ENCODE measurements around the gene STK25. TPM values are rescaled to one million over a fixed set of nuclear protein-coding genes. Genes with fewer than 3 reads are reported as not detected.

STK25 gene
- polyA plus RNA-seq, 1 donor (not counting 4 experiments of a cell fraction or from before 2014, with no cell fraction given): 242 TPM

GRCh38 chr2:241460631-241461030 lies 47.8 kb downstream of the STK25 start:
- Histone ChIP-seq H2AFZ (ENCODE audit: control insufficient read depth, low read length) (no peak overlapping the region), H3K9me3 (ENCODE audit: control insufficient read depth, low read depth, low read length) (no peaks in the 10 kb centered on the region), H3K9me1 (ENCODE audit: control insufficient read depth, extremely low read depth, insufficient read depth, low read length) (no peaks in the 10 kb centered on the region), H3K36me3 (ENCODE audit: control insufficient read depth in 2 of 2, extremely low read depth in 1 of 2, insufficient read depth in 2 of 2, low read length in 2 of 2) (no peaks in the 10 kb centered on the region), H3K27ac (ENCODE audit: control insufficient read depth, insufficient read depth, low read length) (no peak overlapping the region), H3K9ac (ENCODE audit: control insufficient read depth, extremely low read depth, insufficient read depth, low read length) (no peak overlapping the region), H3K79me2 (ENCODE audit: control insufficient read depth, insufficient read depth, low read length) (no peaks in the 10 kb centered on the region), H4K20me1 (ENCODE audit: control insufficient read depth, extremely low read depth, insufficient read depth, low read length) (no peaks in the 10 kb centered on the region), H3K4me3 (ENCODE audit: control insufficient read depth in 2 of 3, extremely low read depth in 1 of 3, insufficient read depth in 2 of 3, low read depth in 1 of 3, low read length in 3 of 3) (no peak overlapping the region), H3K27me3 (ENCODE audit: control insufficient read depth, extremely low read depth, insufficient read depth, low read length) (no peaks in the 10 kb centered on the region), H3K4me1 (ENCODE audit: control insufficient read depth, extremely low read depth, insufficient read depth, low read length) (no peaks in the 10 kb centered on the region), H3K4me2 (ENCODE audit: control insufficient read depth, extremely low read depth, insufficient read depth, low read depth, low read length) (no peak overlapping the region)
- TF ChIP-seq CTCF (optimal IDR thresholded peaks at IDR 0.05 in 1 of 3, IDR thresholded peaks at IDR 0.05 in 1 of 3, conservative IDR thresholded peaks at IDR 0.05 in 1 of 3; ENCODE audit: extremely low read depth in 1 of 3, insufficient read depth in 2 of 3, low read length in 3 of 3) (no peak), EZH2 (IDR thresholded peaks at IDR 0.05; ENCODE audit: low read length) (no peak)
- DNase-seq (ENCODE audit: low read depth, low spot score) (no peak), FAIRE-seq (no peak)
- dilution Hi-C loops (cut with MboI; ENCODE audit: extremely low pct_ligation_motif_present, low sequenced_read_pairs): no loop called here

GRCh38 chr2:241459520-241459919 lies 48.9 kb downstream of the STK25 start:
- TF ChIP-seq EZH2 (IDR thresholded peaks at IDR 0.05; ENCODE audit: low read length): no peak
- Histone ChIP-seq H4K20me1 (ENCODE audit: control insufficient read depth, extremely low read depth, insufficient read depth, low read length) (no peaks in the 10 kb centered on the region), H2AFZ (ENCODE audit: control insufficient read depth, low read length) (no peak overlapping the region), H3K27me3 (ENCODE audit: control insufficient read depth, extremely low read depth, insufficient read depth, low read length) (no peaks in the 10 kb centered on the region), H3K79me2 (ENCODE audit: control insufficient read depth, insufficient read depth, low read length) (no peaks in the 10 kb centered on the region), H3K9me3 (ENCODE audit: control insufficient read depth, low read depth, low read length) (no peaks in the 10 kb centered on the region), H3K9ac (ENCODE audit: control insufficient read depth, extremely low read depth, insufficient read depth, low read length) (no peak overlapping the region), H3K36me3 (ENCODE audit: control insufficient read depth in 2 of 2, extremely low read depth in 1 of 2, insufficient read depth in 2 of 2, low read length in 2 of 2) (no peaks in the 10 kb centered on the region), H3K4me2 (ENCODE audit: control insufficient read depth, extremely low read depth, insufficient read depth, low read depth, low read length) (no peak overlapping the region), H3K9me1 (ENCODE audit: control insufficient read depth, extremely low read depth, insufficient read depth, low read length) (no peaks in the 10 kb centered on the region), H3K4me1 (ENCODE audit: control insufficient read depth, extremely low read depth, insufficient read depth, low read length) (no peaks in the 10 kb centered on the region), H3K4me3 (ENCODE audit: control insufficient read depth in 2 of 3, extremely low read depth in 1 of 3, insufficient read depth in 2 of 3, low read depth in 1 of 3, low read length in 3 of 3) (no peak overlapping the region), H3K27ac (ENCODE audit: control insufficient read depth, insufficient read depth, low read length) (no peak overlapping the region)
- DNase-seq (ENCODE audit: low read depth, low spot score) (no peak), FAIRE-seq (no peak)
- dilution Hi-C loops (cut with MboI; ENCODE audit: extremely low pct_ligation_motif_present, low sequenced_read_pairs): no loop called here

GRCh38 chr2:241458687-241459086 lies 49.7 kb downstream of the STK25 start:
- no peaks in the 10 kb centered on the region for H3K36me3 ChIP-seq (ENCODE audit: control insufficient read depth in 2 of 2, extremely low read depth in 1 of 2, insufficient read depth in 2 of 2, low read length in 2 of 2)
- no peaks in the 10 kb centered on the region for H3K9me3 ChIP-seq (ENCODE audit: control insufficient read depth, low read depth, low read length)
- no peak overlapping the region for H3K4me3 ChIP-seq (ENCODE audit: control insufficient read depth in 2 of 3, extremely low read depth in 1 of 3, insufficient read depth in 2 of 3, low read depth in 1 of 3, low read length in 3 of 3)
- no peaks in the 10 kb centered on the region for H3K27me3 ChIP-seq (ENCODE audit: control insufficient read depth, extremely low read depth, insufficient read depth, low read length)
- H2AFZ ChIP-seq (ENCODE audit: control insufficient read depth, low read length): no peak overlapping the region
- H3K79me2 ChIP-seq (ENCODE audit: control insufficient read depth, insufficient read depth, low read length): no peaks in the 10 kb centered on the region
- H3K4me1 ChIP-seq (ENCODE audit: control insufficient read depth, extremely low read depth, insufficient read depth, low read length): no peaks in the 10 kb centered on the region
- no peaks in the 10 kb centered on the region for H4K20me1 ChIP-seq (ENCODE audit: control insufficient read depth, extremely low read depth, insufficient read depth, low read length)
- dilution Hi-C loops (cut with MboI; ENCODE audit: extremely low pct_ligation_motif_present, low sequenced_read_pairs): no loop called here
- H3K27ac ChIP-seq (ENCODE audit: control insufficient read depth, insufficient read depth, low read length): no peak overlapping the region
- TF ChIP-seq EZH2 (IDR thresholded peaks at IDR 0.05; ENCODE audit: low read length): no peak
- TF ChIP-seq CTCF (optimal IDR thresholded peaks at IDR 0.05 in 1 of 3, IDR thresholded peaks at IDR 0.05 in 1 of 3, conservative IDR thresholded peaks at IDR 0.05 in 1 of 3; ENCODE audit: extremely low read depth in 1 of 3, insufficient read depth in 2 of 3, low read length in 3 of 3): no peak
- no peak overlapping the region for H3K9ac ChIP-seq (ENCODE audit: control insufficient read depth, extremely low read depth, insufficient read depth, low read length)
- no peaks in the 10 kb centered on the region for H3K9me1 ChIP-seq (ENCODE audit: control insufficient read depth, extremely low read depth, insufficient read depth, low read length)
- H3K4me2 ChIP-seq (ENCODE audit: control insufficient read depth, extremely low read depth, insufficient read depth, low read depth, low read length): no peak overlapping the region
- FAIRE-seq (no peak), DNase-seq (ENCODE audit: low read depth, low spot score) (no peak)

All from keratinocyte (primary cell).